Activated T-cell treated with anti-CD3 and anti-CD28 coated beads for 48 hours (primary cell): ENCODE data around the gene PAX4.

Experiments used
- DNase-seq: peaks from one replicate; pipeline ENCODE4 v3.0.0-alpha.2; 2020; ENCODE audit warnings: low read depth

PAX4 gene

DNA sequence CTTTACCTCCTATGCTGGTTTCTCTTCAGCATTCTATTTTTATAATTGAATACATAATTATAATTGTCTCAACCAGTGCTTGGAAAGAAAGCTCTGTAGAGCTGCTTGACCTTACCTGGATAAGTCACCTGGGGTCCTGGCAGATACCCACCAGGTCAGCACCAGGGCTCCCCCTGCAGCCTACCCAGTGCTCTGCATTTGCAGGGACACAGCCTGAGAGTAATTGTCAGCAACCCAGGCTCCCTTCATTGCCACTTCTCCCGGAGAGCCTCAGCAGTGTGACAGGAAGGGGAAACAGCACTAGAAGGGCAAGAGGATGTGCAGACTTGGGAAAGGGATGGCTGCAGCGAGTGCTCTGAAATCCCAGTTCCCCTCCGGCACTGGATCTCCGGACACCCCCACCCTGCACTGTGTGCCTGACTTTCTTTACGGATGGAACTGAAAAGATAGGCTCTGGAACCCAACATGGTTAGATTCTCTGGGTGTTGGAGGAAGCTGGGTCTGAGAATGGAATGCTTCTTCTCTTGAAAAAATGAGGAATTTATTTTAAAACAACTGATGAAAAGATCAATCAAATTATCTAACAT lies 11.4 kb upstream of the PAX4 start:
- peak; percentile 24 for DNase-seq

DNA sequence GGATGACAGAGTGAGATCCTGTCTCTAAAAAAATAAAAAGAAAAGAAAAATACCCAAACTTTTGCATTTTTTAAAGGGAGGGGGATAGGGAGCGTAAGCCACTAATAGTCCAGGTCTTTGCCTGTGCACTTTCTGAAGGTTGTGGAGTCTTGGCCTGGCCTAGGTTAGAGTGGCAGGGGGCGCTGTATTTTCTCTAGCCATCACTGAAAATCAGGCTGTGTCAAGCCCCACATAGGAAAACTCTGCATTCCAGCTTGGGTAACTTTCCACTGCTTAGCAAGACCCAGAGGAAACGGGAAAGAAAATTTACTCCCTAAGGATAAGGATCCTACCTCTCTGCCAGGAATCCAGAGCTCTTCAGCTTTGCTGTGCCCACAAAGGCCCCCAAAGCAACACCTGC lies 10.5 kb upstream of the PAX4 start:
- DNase-seq = no peak

DNA sequence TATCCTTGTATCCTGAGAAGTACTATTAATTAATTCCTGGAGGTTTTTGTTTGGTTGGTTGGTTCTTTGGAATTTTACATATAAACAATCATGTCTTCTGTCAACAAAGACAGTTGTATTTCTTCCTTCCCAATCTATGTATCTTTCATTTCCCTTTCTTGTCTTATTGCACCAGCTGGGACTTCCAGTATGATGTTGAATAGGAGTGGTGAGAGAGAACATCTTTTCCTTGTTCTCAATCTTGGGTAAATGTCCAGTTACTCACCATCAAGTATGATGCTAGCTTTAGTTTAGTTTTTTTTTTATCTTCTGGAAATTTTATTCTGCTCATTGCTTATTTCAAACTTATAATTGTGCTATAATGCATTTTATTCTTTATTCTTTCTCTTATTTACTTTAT lies 7.4 kb upstream of the PAX4 start:
- no peak for DNase-seq

DNA sequence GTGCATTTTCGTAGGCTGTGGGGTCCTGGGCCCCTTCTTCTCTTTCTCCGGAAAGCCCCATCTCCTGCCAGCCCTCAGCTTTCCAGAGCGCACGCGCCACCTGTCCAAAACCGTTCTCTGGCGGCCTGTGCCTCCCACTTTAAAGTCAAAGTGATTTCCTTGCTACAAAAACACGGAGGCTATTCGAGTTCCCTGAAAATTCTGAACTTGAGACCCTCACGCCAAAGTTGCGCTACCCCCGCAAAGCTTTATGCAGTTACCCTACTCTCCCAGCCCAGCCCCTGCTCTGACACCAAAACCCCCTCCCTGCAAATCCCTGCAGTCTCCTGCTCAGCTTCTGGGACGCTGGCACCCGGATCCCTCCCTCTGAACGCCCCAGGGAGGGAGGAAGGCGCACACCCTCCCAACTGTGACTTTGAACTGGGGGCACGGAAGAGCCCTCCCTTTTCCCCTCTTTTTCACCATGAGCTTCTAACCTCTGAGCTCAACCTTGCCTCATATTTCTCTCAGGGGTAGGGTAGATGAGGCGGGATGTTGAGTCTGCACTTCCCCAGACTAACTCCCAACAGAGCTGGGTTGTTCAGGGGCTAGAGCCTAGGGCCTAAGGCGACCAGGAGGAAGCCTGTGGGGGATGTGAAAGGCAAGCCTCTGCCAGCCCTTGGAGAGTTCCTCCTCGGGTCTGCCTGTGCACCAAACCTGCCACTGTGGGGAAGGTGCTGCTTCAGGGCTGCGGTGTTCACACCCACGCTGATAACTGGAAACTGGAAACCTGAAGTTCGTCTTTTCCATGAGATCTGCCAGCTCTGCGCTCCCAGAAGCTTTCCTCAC lies 2.7 kb upstream of the PAX4 start:
- DNase-seq = no peak

DNA sequence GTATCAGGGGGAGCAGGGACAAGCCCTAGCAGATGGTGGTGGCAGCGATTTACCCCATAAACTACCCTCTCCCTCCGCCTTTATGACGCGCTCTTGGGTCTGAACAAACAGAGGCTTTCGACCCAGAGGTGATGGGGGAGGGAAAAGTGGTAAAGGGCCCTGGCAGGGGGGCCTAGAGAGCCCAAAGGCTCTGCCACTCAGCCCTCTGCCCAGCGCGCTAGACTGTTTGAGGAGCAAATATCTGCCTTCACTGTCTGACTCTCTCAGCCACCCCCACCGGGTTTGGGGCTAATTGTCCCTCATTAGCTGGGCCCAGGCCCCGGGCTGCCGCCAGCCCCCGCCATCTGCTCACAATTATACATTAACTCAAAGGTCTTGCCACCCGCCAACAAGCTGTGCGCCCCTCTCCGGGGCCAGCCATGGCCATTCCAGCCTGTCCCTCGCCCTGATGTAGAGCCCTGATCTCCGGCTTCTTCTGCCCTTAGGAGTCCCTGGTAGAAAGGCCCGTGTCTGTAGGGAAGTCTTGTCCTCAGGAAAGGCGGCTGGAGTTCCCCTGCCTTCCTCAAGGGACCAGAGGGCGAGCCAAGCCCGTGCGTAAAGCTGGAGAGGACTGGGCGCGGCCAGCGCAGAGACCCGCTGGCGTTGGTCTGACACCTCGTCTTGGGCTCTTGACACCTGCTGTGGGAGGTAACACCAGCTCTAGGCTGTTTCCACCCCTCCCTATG lies 1.9 kb upstream of the PAX4 start:
- no peak for DNase-seq

DNA sequence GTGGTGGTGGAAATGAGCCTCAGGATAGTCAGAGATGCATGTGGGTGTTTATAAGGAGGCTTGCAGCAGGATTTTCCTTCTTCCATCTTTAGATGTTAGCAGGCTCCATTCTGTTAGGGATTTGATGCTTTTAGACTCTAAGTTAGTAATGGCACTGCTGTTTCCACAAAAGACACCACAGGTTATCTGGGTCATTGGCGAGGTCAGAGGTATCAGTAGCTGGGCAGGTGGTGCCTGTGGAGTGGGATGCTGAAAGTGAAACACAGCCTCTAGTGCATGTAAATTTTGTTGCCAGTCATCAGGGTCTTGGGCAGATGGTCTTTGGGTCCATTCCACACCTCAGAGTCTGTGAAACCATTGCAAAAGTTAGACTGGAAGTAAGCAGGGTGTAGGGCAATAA lies 833 bp upstream of the PAX4 start:
- no peak for DNase-seq

DNA sequence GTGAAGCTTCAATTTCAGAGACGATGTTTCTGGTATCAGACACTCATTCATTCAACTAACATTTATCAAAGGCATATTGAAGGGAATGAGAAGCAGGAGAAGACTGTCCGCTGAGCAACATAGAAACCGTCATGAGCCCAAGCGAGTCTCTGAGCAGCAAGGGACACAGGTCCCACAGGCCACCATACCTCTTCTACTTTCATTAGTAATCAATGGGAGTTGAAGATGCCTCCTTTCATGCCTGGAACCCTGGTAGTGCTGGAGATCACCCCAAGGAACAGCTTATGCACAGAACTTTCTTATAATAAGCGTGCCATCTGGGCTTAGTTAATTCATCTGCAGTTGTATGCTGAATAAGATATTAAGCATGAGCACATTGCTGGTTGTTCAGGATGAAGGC lies 1.2 kb downstream of the PAX4 start:
- no peak for DNase-seq

DNA sequence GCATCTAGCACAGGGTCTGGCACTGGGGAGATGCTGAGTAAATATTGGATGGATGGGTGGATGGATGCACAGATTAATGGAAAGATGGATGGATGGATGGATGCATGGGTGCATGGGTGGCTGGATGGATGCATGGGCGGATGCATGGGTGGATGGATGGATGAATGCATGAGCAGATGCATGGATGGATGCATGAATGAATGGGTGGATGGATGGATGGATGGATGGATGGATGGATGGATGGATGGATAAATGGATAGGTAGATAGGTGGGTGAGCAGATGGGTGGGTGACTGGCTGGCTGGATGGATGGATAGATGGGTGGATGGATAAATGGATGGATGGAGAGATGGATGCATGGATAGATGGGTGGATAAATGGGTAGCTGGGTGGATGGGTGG lies 5.7 kb downstream of the PAX4 start:
- DNase-seq = no peak

DNA sequence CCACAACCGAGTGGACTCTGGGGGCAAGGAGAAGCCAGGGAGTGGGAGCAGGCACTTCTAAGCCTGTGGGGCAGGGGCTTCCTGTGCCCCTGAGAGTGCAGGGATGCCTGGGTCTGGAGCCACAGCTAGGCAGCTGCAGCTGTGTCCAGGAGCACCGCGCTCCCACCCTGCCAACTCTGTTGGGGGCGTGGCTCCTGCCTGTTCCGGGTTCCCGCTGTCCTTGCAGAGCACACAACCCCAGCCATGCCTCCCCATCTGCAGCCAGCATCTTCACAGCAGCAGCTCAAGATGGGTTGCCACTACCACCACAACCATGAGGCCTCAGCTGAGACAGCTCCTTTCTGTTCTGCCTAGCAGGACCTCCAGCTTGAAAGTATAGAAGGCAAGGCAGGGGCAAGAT lies 8.6 kb downstream of the PAX4 start:
- DNase-seq = no peak

DNA sequence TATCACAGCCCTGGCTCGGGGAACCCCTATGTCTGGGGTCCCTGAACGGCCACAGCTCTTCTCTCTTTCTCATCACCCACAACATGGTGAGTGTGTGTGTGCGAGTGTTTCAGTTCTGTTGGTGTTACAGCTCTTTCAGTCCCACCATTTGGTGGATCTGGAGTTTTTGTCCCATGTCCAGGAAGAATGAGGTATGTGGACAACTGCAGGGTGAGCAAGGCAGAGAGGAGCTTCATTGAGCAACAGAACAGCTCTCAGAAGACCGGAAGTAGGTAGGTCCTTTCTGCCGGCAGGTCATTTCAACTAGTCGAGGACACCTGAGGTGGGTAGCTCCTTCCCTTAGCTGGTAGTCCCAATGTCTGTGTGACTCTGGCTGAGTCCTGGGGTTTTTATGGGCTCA lies 9.5 kb downstream of the PAX4 start:
- no peak for DNase-seq

DNA sequence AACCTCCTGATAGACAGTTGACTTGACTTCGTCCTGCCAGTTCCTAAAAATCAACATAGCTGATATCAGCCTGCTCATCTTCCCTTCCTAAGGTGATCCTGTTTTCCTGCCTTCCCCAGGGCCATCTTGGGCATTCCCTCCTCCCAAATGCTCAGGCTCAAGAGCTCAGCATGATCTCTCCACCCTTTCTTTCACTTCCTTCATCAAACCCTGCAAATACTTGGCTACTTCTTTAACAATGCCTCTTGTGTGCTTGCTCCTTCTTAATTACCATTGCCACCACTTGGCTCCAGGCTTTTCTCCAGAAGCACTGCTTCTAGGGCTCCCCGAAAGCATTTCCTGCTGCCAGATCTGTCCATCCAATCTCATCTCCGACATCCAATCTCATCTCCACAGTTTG lies 17.1 kb downstream of the PAX4 start:
- no peak for DNase-seq

DNA sequence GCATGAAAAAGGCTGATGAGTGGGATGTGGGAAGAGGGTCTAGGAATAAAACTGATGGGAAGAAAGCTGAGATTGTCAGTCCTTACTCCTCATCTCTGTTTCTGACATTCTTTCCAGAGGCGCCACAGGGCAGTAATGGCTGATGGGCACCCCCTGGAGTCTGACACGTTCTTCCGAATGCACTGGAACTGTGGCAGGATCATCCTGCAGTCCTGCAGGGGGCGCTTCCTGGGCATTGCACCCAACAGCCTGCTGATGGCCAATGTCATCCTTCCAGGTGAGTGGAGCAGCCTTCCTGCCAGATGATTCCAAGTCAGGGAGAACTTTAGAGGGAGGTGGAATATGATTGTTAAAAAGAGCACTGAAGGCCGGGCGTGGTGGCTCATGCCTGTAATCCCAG lies 19.6 kb downstream of the PAX4 start:
- no peak for DNase-seq

DNA sequence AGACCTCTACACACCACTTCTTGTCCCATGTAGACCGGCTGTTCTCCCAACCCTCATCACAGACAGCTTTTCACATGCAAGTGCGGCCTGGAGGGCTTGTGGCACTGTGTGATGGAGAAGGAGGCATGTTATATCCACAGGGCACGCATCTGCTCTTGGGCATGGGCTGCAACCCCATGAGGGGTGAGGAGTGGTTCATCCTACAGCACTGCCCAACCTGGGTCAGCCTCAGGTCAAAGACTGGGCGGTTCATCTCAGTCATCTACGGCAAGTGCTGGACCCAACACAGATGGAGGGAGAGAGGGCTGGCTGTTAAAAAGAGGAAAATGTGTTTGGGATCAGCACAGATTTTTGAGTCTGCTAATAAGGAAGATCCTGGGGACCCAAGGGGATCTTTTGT lies 22.2 kb downstream of the PAX4 start:
- DNase-seq = no peak

DNA sequence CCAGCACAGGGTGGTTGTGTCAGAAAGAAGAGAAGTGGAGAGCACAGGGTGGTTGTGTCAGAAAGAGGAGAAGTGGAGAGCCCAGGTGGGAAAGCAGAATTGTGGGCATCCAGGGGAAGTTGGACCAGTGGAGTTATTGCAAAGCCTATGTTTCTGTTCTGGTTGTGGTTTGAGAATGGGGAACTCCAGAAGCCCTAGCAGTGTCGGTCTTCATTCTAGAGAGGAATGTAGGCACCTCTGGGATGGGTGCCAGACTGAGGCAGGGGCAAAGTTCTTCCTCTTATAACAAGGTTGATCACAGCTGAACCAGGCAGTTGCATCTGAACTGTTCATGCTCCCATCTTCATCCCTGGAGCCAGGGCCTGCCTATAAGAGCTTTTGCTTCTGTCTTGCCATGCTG lies 23.5 kb downstream of the PAX4 start:
- DNase-seq = no peak

DNA sequence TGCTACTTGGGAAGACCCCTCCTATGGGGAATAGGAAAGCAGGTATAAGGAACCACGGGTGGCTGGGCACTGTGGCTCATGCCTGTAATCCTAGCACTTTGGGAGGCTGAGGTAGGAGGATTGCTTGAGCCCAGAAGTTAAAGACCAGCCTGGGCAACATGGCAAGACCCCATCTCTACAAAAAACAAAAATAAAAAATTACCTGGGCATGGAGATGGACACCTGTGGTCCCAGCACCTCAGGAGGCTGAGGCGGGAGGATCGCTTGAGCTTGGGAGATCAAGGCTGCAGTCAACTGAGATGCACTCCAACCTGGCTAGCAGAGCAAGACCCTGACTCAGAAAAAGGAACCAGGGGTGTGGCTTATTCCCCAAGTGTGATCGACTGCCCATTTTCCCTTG lies 25.4 kb downstream of the PAX4 start:
- DNase-seq = no peak

DNA sequence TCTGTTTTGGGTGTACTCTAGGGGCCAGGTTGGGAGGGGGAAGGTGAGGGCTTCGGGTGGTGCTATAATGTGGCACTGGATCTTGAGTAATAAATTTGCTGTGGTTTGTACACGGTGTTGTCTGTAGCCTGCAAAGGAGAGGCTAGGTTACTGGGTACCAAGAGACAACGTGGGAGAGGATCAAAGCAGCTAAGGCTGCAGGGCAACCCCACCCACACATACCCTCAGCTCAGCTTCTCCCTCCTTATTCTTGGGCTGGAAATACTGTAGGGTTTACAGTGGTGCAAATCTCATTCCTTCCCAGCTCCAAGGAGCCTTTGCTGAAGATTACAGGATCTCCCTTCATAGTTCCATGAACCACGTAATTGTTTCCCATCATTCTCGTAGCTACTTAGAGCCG lies 26.4 kb downstream of the PAX4 start:
- DNase-seq = no peak

DNA sequence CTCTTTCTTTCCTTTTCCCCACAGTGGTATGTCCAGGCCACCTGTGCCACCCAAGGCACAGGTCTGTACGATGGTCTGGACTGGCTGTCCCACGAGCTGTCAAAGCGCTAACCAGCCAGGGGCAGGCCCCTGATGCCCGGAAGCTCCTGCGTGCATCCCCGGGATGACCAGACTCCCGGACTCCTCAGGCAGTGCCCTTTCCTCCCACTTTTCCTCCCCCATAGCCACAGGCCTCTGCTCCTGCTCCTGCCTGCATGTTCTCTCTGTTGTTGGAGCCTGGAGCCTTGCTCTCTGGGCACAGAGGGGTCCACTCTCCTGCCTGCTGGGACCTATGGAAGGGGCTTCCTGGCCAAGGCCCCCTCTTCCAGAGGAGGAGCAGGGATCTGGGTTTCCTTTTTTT lies 26.8 kb downstream of the PAX4 start:
- no peak for DNase-seq

DNA sequence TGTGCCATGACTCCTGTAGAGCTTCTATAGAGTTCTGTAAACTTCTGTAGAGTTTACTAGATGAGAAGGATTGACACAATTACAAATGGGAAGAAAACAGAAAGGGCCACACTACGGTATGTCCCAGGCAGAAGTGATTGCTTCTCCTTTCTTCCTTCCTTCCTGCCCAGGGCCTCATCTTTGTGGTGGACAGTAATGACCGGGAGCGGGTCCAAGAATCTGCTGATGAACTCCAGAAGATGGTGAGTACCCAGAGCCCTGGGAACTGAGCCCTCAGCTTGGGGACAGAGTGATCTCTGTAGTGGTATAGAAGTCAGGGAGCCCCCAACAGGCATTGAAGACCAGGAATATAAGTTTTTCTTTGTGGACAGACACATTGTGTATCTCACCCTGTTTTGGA lies 28.0 kb downstream of the PAX4 start:
- DNase-seq = no peak

DNA sequence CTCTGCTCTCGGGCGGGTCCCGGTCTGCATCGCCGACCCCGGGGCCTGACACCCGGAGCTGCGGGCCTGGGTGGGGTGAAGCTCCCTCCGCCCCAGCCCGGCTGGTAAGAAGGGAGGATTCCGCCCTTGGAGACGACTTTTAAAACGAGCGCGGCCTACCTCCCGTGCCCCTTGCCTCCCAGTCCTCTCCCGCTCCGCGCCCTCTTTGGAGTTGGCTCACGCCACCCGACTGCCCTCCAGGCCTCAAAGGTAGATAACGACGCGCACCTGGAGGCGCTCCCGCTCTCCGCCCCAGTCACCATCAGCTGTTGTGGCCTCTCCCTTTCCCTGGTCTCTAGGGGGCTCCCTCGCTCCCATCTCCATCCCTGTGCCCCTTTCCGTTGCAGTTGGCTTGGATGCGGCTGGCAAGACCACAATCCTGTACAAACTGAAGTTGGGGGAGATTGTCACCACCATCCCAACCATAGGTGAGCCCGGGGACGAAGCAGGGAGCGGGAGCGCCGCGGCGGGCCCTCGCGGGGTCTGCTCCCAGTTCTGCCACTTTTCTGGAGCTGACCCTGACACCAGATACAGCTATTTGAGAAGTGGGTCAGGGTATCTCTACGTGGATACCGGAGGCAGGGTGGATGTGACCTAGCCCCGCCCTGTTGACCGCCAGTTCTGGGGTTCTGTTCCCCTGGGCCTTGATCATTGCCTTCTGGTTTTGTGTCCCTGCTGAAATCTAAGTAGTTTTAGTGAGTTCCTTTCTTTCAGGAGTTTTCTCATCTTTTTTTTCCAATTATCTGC lies 29.1 kb downstream of the PAX4 start:
- DNase-seq = no peak

DNA sequence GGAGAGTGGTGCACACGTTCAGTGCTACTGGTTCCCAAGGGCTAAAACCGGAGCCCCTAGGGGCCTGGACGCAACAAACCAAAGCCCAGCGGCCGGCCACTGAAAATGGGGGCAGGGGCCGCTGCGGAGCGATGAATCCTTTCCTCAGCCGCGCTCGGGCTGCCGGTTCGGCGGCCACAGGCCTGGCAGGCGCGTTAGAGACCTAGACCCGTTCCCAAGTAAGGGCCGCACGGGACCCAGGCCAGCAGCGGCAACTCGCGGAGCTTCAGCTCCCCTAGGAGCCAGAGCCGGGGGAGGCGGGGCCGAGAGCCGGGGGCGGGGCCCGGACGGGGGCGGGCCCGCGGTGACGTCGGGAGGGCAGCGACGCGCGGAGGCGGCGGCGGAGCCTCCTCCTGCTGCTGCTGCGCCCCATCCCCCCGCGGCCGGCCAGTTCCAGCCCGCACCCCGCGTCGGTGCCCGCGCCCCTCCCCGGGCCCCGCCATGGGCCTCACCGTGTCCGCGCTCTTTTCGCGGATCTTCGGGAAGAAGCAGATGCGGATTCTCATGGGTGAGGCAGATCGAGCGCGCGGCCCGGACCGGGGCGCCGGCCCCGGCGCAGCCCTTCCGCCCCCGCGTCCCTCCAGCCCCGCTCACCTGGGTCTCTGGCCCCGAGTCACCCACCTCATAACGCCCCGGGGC lies 29.8 kb downstream of the PAX4 start, which contains the start of gene ARF5:
Gene ARF5 (plus strand): TSS at position 393 of the 678 bp plus-strand sequence. CDS start 88 bp downstream, at position 481.
- peak; percentile 91 for DNase-seq

DNA sequence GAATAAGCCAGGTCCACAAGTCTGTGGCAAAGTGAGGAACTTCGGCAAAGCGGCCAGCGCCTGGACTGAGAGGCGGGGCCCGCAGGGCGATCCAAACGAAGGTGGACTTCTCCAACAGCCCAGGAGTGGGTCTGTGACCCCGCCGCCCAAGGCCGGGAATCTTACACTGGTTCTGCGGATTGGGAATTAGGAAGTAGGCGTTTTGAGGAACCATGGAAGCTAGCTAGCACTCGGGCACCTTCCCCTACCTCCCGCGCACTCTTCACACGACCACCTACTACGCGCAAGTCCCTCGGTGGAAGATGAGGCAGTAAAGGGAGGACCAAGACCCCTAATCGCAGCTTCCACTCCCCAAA lies 30.3 kb downstream of the PAX4 start:
- DNase-seq = no peak

DNA sequence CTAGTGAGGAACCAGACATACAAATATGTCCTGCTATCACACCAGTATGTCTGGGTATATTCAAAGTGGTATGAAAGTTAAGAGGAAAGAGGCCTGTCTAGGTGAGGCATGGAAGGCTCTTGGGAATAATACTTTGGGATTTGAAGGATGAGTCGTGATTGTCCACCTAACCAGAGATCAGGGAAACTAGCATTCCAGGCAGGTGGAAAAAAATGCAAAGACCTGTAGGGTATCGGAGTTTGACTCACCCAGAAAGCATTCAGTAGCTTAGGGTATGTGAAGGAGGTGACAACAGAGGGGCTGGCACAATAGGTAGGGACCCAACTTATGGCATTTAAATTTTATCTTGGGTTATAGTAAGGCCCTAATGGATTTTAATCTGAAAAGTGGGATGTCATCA lies 31.6 kb downstream of the PAX4 start:
- no peak for DNase-seq
